Natural killer cell (primary cell): ENCODE data around the gene SP2. TPM values are rescaled to one million over a fixed set of nuclear protein-coding genes. Genes with fewer than 3 reads are reported as not detected.

Experiments used
- ATAC-seq, 3 donors: fragments of 150-1000 bp in 2 of 3; fragments of 200-7000 bp in 1 of 3; cut with Tn5 transposase; 1 replicate in 1 of 3; 2 replicates in 2 of 3; pipeline ENCODE4 v1.10.0; 2021; ENCODE audit warnings: mild to moderate bottlenecking in 2 of 3, moderate library complexity in 2 of 3
- DNase-seq, 2 donors: peaks; one replicate each; pipeline versions ENCODE4 v3.0.0 to v3.0.0-alpha.2; 2013 to 2021; ENCODE audit warnings: mixed read lengths in 1 of 2
- H3K27ac ChIP-seq: one replicate; pipeline ENCODE4 v1.5.1; 2013; ENCODE audit warnings: mild to moderate bottlenecking, low read length
- H3K27me3 ChIP-seq: one replicate; pipeline ENCODE4 v1.6.1; 2013; ENCODE audit warnings: low read length; ENCODE audit not compliant: control insufficient read depth, insufficient read depth
- H3K36me3 ChIP-seq: one replicate; pipeline ENCODE4 v1.6.1; 2013; ENCODE audit warnings: low read length; ENCODE audit not compliant: control insufficient read depth, insufficient read depth
- H3K4me1 ChIP-seq: one replicate; pipeline ENCODE4 v1.6.1; 2013; ENCODE audit warnings: low read length; ENCODE audit not compliant: control insufficient read depth, insufficient read depth
- H3K4me3 ChIP-seq: one replicate; pipeline ENCODE4 v1.5.1; 2013; ENCODE audit warnings: low read length
- H3K9me3 ChIP-seq: one replicate; pipeline ENCODE4 v1.6.1; 2013; ENCODE audit warnings: low read length; ENCODE audit not compliant: control insufficient read depth, insufficient read depth
- H3K27ac Mint-ChIP-seq, 2 donors: one replicate each; pipeline ENCODE4 v1.8.0; 2022; ENCODE audit warnings: mild to moderate bottlenecking in 2 of 2, mixed read lengths in 2 of 2, moderate library complexity in 1 of 2
- H3K27me3 Mint-ChIP-seq, 2 donors: one replicate each; pipeline ENCODE4 v1.8.0; 2022; ENCODE audit warnings: low read depth in 2 of 2, mixed read lengths in 2 of 2
- H3K36me3 Mint-ChIP-seq: one replicate; pipeline ENCODE4 v1.8.0; 2022; ENCODE audit warnings: mixed read lengths
- H3K4me1 Mint-ChIP-seq, 2 donors: one replicate each; pipeline ENCODE4 v1.8.0; 2022; ENCODE audit warnings: mixed read lengths in 2 of 2
- H3K4me3 Mint-ChIP-seq: one replicate; pipeline ENCODE4 v1.8.0; 2022; ENCODE audit warnings: mild to moderate bottlenecking, moderate library complexity, mixed read lengths
- H3K9me3 Mint-ChIP-seq, 2 donors: one replicate each; pipeline ENCODE4 v1.8.0; 2022; ENCODE audit warnings: mixed read lengths in 2 of 2
- CTCF ChIP-seq: fragments of 200-600 bp; IDR thresholded peaks from one replicate; pipeline ENCODE4 v1.8.0; 2022; ENCODE audit warnings: antibody characterized with exemption
- WGBS: methylation state at CpG from one replicate; pipeline ENCODE4 v1.1.7; 2013; ENCODE audit warnings: missing lambda C conversion rate; ENCODE audit not compliant: insufficient coverage; 5-methylcytosine and 5-hydroxymethylcytosine counted together
- intact Hi-C: fragments of 100-400 bp; cut with micrococcal nuclease; formaldehyde crosslinking; loops from one replicate; pipeline ENCODE4 v1.14.2; 2022
- total RNA-seq, 4 donors: library from RNA; stranded (reverse); fragments of 120-200 nt in 1 of 4; gene quantifications; one replicate each; pipeline versions ENCODE4 v1.2.3 to v1.2.4, GENCODE V29; 2013 to 2022

Gene SP2
- total RNA-seq, 3 donors from 2014 or later (not counting 1 experiment from before 2014, with no cell fraction given), result 29.4 to 44.1 (median 33.1) TPM

- Mint-ChIP-seq H3K4me3 (no peak overlapping the region), H3K27me3 (no peaks in the 10 kb centered on the region), H3K9me3 (no peaks in the 10 kb centered on the region), H3K4me1 (peaks cover 33 to 45% of the 10 kb centered on the region in 2 donors), H3K36me3 (no peaks in the 10 kb centered on the region), H3K27ac (peak overlapping the region; percentile 46 to 83)
- ATAC-seq (no peak), DNase-seq (no peak)
- no peaks in the 10 kb centered on the region for H3K4me1 ChIP-seq
- no peak overlapping the region for H3K27ac ChIP-seq
- H3K9me3 ChIP-seq, result no peaks in the 10 kb centered on the region
- intact Hi-C loops, result no loop called here
- H3K36me3 ChIP-seq, result peaks cover 3% of the 10 kb centered on the region
- H3K4me3 ChIP-seq, result no peak overlapping the region
- WGBS, result 95% methylated on average over 8 of the region's 8 CpGs
- TF ChIP-seq CTCF, result no peak
- no peaks in the 10 kb centered on the region for H3K27me3 ChIP-seq
Observed at GRCh38 chr17:47905221-47905733, 9.2 kb downstream of the SP2 start.

GRCh38 chr17:47906443-47906842, 10.4 kb downstream of the SP2 start:
- no peaks in the 10 kb centered on the region for H3K36me3 Mint-ChIP-seq
- H3K4me3 Mint-ChIP-seq, result peak overlapping the region; percentile 38
- DNase-seq, result no peak
- no peaks in the 10 kb centered on the region for H3K27me3 ChIP-seq
- no peak for ATAC-seq
- no peaks in the 10 kb centered on the region for H3K9me3 ChIP-seq
- no peaks in the 10 kb centered on the region for H3K9me3 Mint-ChIP-seq
- intact Hi-C loops, result no loop called here
- WGBS, result 92% methylated on average over 3 of the region's 3 CpGs
- H3K27ac ChIP-seq, result no peak overlapping the region
- H3K4me1 Mint-ChIP-seq, result peaks cover 33 to 43% of the 10 kb centered on the region in 2 donors
- peaks cover 3% of the 10 kb centered on the region for H3K36me3 ChIP-seq
- no peak overlapping the region for H3K4me3 ChIP-seq
- no peaks in the 10 kb centered on the region for H3K27me3 Mint-ChIP-seq
- TF ChIP-seq CTCF, result no peak
- H3K4me1 ChIP-seq, result no peaks in the 10 kb centered on the region
- peak overlapping the region; percentile 46 to 83 for H3K27ac Mint-ChIP-seq

GRCh38 chr17:47907932-47908562, 12.0 kb downstream of the SP2 start:
- Mint-ChIP-seq H3K4me3 (peak overlapping the region; percentile 4), H3K4me1 (peaks cover 32 to 39% of the 10 kb centered on the region in 2 donors), H3K36me3 (no peaks in the 10 kb centered on the region), H3K27ac (peak overlapping the region; percentile 45 to 65), H3K27me3 (no peaks in the 10 kb centered on the region), H3K9me3 (no peaks in the 10 kb centered on the region)
- Histone ChIP-seq H3K9me3 (no peaks in the 10 kb centered on the region), H3K4me1 (no peaks in the 10 kb centered on the region), H3K27ac (no peak overlapping the region), H3K36me3 (peaks cover 3% of the 10 kb centered on the region), H3K4me3 (no peak overlapping the region), H3K27me3 (no peaks in the 10 kb centered on the region)
- ATAC-seq, result peak in 1 of 3 donors; percentile 30
- intact Hi-C loops, result no loop called here
- 62% methylated on average over 7 of the region's 8 CpGs for WGBS
- no peak for DNase-seq
- TF ChIP-seq CTCF, result no peak

- Mint-ChIP-seq H3K27me3 (no peaks in the 10 kb centered on the region), H3K27ac (no peak overlapping the region), H3K4me1 (peaks cover 11 to 19% of the 10 kb centered on the region in 2 donors), H3K9me3 (no peaks in the 10 kb centered on the region), H3K36me3 (peaks cover 12% of the 10 kb centered on the region), H3K4me3 (no peak overlapping the region)
- no peak overlapping the region for H3K27ac ChIP-seq
- no peak for TF ChIP-seq CTCF
- H3K4me3 ChIP-seq, result no peak overlapping the region
- H3K27me3 ChIP-seq, result no peaks in the 10 kb centered on the region
- WGBS, result 100% methylated on average over 1 of the region's 2 CpGs
- DNase-seq (no peak), ATAC-seq (no peak)
- no peaks in the 10 kb centered on the region for H3K4me1 ChIP-seq
- peaks cover 18% of the 10 kb centered on the region for H3K36me3 ChIP-seq
- intact Hi-C loops, result no loop called here
- H3K9me3 ChIP-seq, result no peaks in the 10 kb centered on the region
Observed at GRCh38 chr17:47913050-47913449, 17.0 kb downstream of the SP2 start.
